ENCODE data around the gene EPHX1.

Gene EPHX1

DNA sequence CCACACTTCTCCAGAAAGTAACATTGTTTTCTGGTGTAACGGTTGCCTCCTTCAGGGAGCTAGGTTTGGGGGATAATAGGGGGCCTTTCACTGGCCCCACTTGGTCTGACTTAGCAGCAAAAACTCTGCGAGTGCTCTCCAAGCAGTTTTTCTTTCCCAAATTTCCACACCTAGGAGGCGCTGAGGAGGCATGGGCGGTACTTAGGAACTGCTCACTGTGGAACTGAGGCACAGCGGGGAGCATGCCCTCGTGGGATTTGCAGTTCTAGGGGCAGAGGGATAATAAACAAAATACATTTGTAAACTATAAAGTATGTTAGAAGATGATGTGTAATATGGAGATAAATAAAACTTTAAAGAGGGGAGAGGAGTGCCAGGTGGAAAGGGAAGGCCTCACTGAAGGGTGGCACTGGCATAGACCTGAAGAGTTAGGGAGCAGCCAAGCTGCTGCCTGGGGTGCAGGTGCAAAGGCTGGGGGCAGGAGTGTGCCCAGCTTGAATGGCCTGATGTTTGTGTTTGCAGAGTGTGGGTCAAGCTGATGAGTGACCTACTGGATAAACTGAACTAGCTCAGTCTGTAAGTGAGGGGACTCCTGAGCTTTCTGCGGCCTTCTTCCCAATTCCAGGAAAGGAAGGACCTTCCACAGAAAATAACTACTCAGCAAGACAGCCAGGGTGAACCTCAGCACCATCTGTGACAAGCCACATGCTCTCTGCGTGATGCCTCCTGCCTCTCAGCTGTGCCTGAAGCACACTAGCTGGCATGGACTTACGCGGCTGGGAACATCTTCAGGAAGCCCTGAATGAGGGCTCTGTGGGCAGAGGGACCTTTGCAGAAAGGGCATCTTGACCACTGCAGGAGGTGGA is 1.9 kb downstream of the EPHX1 start:
- TF ChIP-seq EGR1 (IDR thresholded peaks at IDR 0.05) (no peak), RAD21 (IDR thresholded peaks at IDR 0.05; ENCODE audit: low read depth) (peak; percentile 21; the same call in 1 of the 2 replicates)

DNA sequence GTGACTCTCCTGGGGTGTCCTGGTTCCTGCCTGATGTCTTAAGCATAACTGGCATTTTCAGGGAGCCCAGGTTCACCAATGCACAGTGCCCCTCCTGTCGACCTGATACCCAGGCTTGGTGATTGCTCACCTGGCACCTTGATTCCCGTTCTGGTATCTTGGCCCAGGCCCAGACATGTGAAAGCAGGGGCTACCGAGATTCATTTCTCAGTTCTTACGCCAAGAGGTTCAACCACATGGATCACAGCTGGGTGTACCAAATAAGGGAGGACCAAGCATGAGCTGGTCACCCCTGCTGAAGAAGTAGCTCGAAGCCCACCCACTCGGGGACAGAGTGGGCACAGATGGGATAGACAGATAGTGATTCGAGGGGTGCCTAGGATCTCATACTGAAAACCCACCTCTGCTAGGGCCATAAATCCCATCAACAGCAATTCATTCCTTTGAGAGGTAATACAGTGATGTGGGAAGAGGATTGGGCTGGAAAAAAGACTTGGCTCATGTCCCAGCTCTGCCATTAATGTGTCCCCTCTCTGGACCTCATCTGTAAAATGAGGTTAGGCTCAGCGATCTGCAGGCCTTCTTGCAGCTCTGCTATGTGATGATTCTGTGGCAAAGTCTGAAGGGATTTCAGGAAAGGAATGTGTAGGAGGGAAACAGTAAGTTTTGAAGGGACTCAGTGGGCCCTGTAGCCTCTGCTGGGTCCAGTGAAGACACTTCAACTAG is 2.7 kb downstream of the EPHX1 start:
- TF ChIP-seq TEAD4 (IDR thresholded peaks at IDR 0.05) (no peak), YY1 (IDR thresholded peaks at IDR 0.05; ENCODE audit: low read depth) (no peak), CEBPB (IDR thresholded peaks at IDR 0.05) (no peak), CREB1 (IDR thresholded peaks at IDR 0.05; ENCODE audit: low read depth) (no peak), RAD21 (IDR thresholded peaks at IDR 0.05; ENCODE audit: low read depth) (no peak), FOXM1 (IDR thresholded peaks at IDR 0.05; ENCODE audit: borderline replicate concordance, low read depth) (no peak), TAF1 (IDR thresholded peaks at IDR 0.05; ENCODE audit: low read depth) (no peak), EP300 (IDR thresholded peaks at IDR 0.05; ENCODE audit: borderline replicate concordance) (no peak), NFIC (IDR thresholded peaks at IDR 0.05) (no peak; the same call in 1 of the 2 replicates)
- TF ChIP-seq, protein P1, sequence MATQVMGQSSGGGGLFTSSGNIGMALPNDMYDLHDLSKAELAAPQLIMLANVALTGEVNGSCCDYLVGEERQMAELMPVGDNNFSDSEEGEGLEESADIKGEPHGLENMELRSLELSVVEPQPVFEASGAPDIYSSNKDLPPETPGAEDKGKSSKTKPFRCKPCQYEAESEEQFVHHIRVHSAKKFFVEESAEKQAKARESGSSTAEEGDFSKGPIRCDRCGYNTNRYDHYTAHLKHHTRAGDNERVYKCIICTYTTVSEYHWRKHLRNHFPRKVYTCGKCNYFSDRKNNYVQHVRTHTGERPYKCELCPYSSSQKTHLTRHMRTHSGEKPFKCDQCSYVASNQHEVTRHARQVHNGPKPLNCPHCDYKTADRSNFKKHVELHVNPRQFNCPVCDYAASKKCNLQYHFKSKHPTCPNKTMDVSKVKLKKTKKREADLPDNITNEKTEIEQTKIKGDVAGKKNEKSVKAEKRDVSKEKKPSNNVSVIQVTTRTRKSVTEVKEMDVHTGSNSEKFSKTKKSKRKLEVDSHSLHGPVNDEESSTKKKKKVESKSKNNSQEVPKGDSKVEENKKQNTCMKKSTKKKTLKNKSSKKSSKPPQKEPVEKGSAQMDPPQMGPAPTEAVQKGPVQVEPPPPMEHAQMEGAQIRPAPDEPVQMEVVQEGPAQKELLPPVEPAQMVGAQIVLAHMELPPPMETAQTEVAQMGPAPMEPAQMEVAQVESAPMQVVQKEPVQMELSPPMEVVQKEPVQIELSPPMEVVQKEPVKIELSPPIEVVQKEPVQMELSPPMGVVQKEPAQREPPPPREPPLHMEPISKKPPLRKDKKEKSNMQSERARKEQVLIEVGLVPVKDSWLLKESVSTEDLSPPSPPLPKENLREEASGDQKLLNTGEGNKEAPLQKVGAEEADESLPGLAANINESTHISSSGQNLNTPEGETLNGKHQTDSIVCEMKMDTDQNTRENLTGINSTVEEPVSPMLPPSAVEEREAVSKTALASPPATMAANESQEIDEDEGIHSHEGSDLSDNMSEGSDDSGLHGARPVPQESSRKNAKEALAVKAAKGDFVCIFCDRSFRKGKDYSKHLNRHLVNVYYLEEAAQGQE (IDR thresholded peaks at IDR 0.05; ENCODE audit: low read depth) = no peak

DNA sequence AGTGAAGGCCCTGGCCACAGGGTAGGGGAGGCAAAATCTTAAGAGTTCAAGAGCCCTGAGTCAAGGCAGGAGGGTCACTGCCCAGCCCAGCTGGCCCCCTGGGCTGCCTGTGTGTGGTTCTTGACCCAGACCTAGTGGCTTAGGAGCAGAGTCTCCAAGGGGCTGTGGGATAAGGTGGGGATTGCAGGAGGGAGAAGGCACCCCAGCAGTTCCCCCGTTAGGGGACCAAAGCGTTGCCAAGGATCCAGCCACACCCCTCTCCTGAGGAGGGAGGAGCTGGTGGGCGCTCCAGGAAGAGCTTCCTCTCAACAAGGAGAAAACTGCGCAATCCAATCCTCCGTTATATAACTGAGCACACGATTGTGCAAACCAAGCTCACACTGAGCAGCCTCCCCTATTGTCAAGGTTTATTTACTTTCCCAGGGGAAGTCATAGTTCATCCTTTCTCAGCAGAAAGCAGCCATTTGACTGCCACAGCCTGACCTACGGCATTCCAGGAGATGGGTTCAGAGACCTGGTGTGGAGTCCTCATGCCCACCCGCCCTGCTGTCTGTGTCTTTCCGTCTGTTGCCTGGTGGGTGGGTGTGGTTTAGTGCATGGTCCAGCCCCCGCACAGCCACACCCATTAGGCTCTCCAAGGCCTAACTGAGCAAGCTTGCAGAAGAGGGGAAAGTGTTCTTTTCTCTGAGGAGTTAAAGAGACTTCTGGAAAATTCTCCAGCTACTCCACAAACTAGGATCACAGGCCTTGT is 3.5 kb downstream of the EPHX1 start:
- TF ChIP-seq, protein P2, sequence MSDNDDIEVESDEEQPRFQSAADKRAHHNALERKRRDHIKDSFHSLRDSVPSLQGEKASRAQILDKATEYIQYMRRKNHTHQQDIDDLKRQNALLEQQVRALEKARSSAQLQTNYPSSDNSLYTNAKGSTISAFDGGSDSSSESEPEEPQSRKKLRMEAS (IDR thresholded peaks at IDR 0.05) = peak; percentile 40; the same call in 1 of the 2 replicates
- TF ChIP-seq CREB1 (IDR thresholded peaks at IDR 0.05; ENCODE audit: low read depth) (no peak), YY1 (IDR thresholded peaks at IDR 0.05; ENCODE audit: low read depth) (peak; percentile 63; the same call in 1 of the 2 replicates), ZBTB7A (IDR thresholded peaks at IDR 0.05; ENCODE audit: low read depth) (no peak; the same call in 1 of the 2 replicates), EP300 (IDR thresholded peaks at IDR 0.05; ENCODE audit: borderline replicate concordance) (peak; percentile 27; the same call in 1 of the 2 replicates), NFIC (IDR thresholded peaks at IDR 0.05) (0 out of 2 replicates have a peak, but pooled peaks have one; percentile 1), EGR1 (IDR thresholded peaks at IDR 0.05) (no peak), TAF1 (IDR thresholded peaks at IDR 0.05; ENCODE audit: low read depth) (no peak), FOXM1 (IDR thresholded peaks at IDR 0.05; ENCODE audit: borderline replicate concordance, low read depth) (no peak), CEBPB (IDR thresholded peaks at IDR 0.05) (peak; percentile 96), RAD21 (IDR thresholded peaks at IDR 0.05; ENCODE audit: low read depth) (no peak), TCF12 (IDR thresholded peaks at IDR 0.05; ENCODE audit: low read depth) (peak; percentile 46; the same call in 1 of the 2 replicates), TEAD4 (IDR thresholded peaks at IDR 0.05) (peak; percentile 71)
- TF ChIP-seq, protein P1 (IDR thresholded peaks at IDR 0.05; ENCODE audit: low read depth) = no peak
- TF ChIP-seq, protein P3, sequence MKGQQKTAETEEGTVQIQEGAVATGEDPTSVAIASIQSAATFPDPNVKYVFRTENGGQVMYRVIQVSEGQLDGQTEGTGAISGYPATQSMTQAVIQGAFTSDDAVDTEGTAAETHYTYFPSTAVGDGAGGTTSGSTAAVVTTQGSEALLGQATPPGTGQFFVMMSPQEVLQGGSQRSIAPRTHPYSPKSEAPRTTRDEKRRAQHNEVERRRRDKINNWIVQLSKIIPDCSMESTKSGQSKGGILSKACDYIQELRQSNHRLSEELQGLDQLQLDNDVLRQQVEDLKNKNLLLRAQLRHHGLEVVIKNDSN (IDR thresholded peaks at IDR 0.05) = 0 out of 2 replicates have a peak, but pooled peaks have one; percentile 32

DNA sequence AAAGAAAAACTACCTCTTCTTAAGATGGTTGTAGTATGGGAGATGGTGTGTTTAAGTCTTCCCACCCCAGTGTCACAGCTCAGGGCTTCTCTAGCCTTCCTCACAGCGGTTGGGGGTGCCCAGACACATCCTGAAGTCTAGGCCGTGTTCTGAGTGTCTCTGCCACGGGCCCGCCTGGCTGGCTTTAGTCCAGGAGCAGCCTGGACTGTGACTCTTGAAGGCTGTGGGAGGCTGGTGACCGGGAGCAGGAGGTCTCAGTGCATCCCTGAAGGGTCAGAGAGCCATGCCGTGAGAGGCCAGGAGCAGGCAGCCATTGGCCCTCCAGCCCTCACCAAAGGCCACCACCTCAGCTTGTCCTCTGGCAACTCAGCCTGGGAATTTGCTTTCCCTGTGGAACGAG is 4.5 kb downstream of the EPHX1 start:
- TF ChIP-seq, protein P1 (IDR thresholded peaks at IDR 0.05; ENCODE audit: low read depth) = no peak
- TF ChIP-seq TCF12 (IDR thresholded peaks at IDR 0.05; ENCODE audit: low read depth) = no peak
- TF ChIP-seq NFIC (IDR thresholded peaks at IDR 0.05) = no peak
- TF ChIP-seq, protein P3 (IDR thresholded peaks at IDR 0.05) = no peak
- TF ChIP-seq ZBTB7A (IDR thresholded peaks at IDR 0.05; ENCODE audit: low read depth) = no peak
- TF ChIP-seq, protein P2 (IDR thresholded peaks at IDR 0.05) = no peak
- no peak for TF ChIP-seq RAD21 (IDR thresholded peaks at IDR 0.05; ENCODE audit: low read depth)
- TF ChIP-seq TEAD4 (IDR thresholded peaks at IDR 0.05) = no peak
- no peak for TF ChIP-seq FOXM1 (IDR thresholded peaks at IDR 0.05; ENCODE audit: borderline replicate concordance, low read depth)
